Thyroid gland (tissue), 4 donors: ENCODE data around the gene FBXO27. TPM values are rescaled to one million over a fixed set of nuclear protein-coding genes. Genes with fewer than 3 reads are reported as not detected.
"Not testable (repeated sequence)": the region's sequence is repeated elsewhere in the genome, so short reads cannot be mapped to it uniquely, and the experiment has no call there.

Source experiments
- DNase-seq, 2 donors: peaks; one replicate each; pipeline ENCODE4 v3.0.0-alpha.2; 2019
- H3K27ac ChIP-seq, 3 donors: fragments of 200-600 bp; sonication (generic); 1 replicate in 2 of 3; 2 replicates in 1 of 3; pipeline ENCODE4 v1.5.1; 2016 to 2019; ENCODE audit warnings: mild to moderate bottlenecking in 1 of 3, moderate library complexity in 1 of 3
- H3K27me3 ChIP-seq: fragments of 200-600 bp; sonication (generic); one replicate; pipeline ENCODE4 v1.5.1; 2019
- H3K36me3 ChIP-seq, 2 donors: fragments of 200-600 bp; sonication (generic); one replicate each; pipeline ENCODE4 v1.5.1; 2016 to 2019
- H3K4me1 ChIP-seq, 2 donors: fragments of 200-600 bp; sonication (generic); one replicate each; pipeline ENCODE4 v1.5.1; 2017 to 2019
- H3K4me3 ChIP-seq, 3 donors: fragments of 200-600 bp; sonication (generic); replicated peaks in 1 of 3; 1 replicate in 2 of 3; 2 replicates in 1 of 3; pipeline ENCODE4 v1.5.1; 2016; ENCODE audit warnings: mild to moderate bottlenecking in 1 of 3
- H3K9me3 ChIP-seq: fragments of 200-600 bp; sonication (generic); one replicate; pipeline ENCODE4 v1.5.1; 2017
- POLR2A ChIP-seq, 2 donors: fragments of 450-650 bp; IDR thresholded peaks; one replicate each; pipeline ENCODE4 v1.6.1; 2017; ENCODE audit warnings: antibody characterized with exemption in 2 of 2, mild to moderate bottlenecking in 2 of 2, moderate library complexity in 1 of 2
- WGBS, 2 donors: methylation state at CpG; one replicate each; pipeline ENCODE4 v1.1.5; 2017; 5-methylcytosine and 5-hydroxymethylcytosine counted together
- intact Hi-C: fragments of 100-400 bp; cut with DNase I; formaldehyde crosslinking; loops from one replicate; pipeline ENCODE4 v1.15.1; 2023
- total RNA-seq, 4 donors: library from RNA; depleted of rRNA; stranded (reverse); fragments of >200 nt; gene quantifications; one replicate each; pipeline ENCODE4 v1.2.3, GENCODE V29; 2016
- TF ChIP-seq, protein P1 (sequence below), 6 experiments: fragments of 200-600 bp in 3 of 6; fragments of 450-650 bp in 3 of 6; sonication (generic) in 3 of 6; IDR thresholded peaks; one replicate each; pipeline ENCODE4 v1.5.1; 2016 to 2019; ENCODE audit warnings: antibody characterized with exemption in 6 of 6, mild to moderate bottlenecking in 2 of 6, inconsistent platforms in 1 of 6, moderate library complexity in 1 of 6

The FBXO27 gene
- total RNA-seq, 4 donors from 2014 or later: 0.24 to 5.0 (median 3.0) TPM

DNA sequence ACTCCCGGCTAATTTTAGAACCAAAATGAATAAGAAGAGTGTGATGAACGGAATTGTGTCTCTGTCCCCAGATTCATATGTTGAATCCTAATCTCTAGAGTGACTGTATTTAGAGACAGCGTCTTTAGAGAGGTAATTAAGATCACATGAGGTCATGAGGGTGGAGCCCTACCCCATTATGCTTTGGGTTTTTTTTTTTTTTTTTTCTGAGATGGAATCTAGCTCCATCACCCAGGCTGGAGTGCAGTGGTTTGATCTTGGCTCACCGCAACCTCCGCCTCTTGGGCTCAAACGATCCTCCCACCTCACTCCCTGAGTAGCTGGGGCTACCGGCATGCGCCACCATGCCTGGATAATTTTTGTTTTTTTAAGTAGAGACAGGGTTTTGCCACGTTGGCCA is 27.9 kb downstream of the FBXO27 start:
- Histone ChIP-seq H3K36me3 (no peaks in the 10 kb centered on the region), H3K4me1 (no peaks in the 10 kb centered on the region), H3K27ac (no peak overlapping the region), H3K27me3 (no peaks in the 10 kb centered on the region), H3K4me3 (no peak overlapping the region), H3K9me3 (no peaks in the 10 kb centered on the region)
- no peak for DNase-seq
- WGBS, 2 donors: 59 to 65% methylated on average over 9 of the region's 9 CpGs
- no peak for TF ChIP-seq POLR2A (IDR thresholded peaks at IDR 0.05)
- TF ChIP-seq, protein P1, sequence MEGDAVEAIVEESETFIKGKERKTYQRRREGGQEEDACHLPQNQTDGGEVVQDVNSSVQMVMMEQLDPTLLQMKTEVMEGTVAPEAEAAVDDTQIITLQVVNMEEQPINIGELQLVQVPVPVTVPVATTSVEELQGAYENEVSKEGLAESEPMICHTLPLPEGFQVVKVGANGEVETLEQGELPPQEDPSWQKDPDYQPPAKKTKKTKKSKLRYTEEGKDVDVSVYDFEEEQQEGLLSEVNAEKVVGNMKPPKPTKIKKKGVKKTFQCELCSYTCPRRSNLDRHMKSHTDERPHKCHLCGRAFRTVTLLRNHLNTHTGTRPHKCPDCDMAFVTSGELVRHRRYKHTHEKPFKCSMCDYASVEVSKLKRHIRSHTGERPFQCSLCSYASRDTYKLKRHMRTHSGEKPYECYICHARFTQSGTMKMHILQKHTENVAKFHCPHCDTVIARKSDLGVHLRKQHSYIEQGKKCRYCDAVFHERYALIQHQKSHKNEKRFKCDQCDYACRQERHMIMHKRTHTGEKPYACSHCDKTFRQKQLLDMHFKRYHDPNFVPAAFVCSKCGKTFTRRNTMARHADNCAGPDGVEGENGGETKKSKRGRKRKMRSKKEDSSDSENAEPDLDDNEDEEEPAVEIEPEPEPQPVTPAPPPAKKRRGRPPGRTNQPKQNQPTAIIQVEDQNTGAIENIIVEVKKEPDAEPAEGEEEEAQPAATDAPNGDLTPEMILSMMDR (IDR thresholded peaks at IDR 0.05): no peak
- intact Hi-C loops: no loop called here

DNA sequence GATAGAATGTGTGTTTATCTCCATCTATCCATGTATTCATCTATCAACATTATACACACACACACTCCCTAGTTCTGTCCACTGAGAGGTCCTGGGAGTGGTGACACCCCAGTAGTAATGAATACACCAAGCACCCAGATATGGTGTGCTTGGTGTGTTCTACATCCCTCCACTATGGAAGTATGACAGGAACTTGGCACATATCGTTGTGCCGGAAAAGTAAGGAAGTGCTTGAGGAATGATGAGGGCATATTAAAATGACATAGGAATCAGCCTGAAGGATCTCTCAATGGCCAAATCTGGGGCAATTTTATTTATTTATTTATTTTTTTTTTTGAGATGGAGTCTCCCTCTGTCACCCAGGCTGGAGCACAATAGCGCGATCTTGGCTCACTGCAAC is 28.6 kb downstream of the FBXO27 start:
- WGBS, 2 donors: 87 to 91% methylated on average over 4 of the region's 4 CpGs
- TF ChIP-seq, protein P1 (IDR thresholded peaks at IDR 0.05): no peak
- no peak for TF ChIP-seq POLR2A (IDR thresholded peaks at IDR 0.05)

DNA sequence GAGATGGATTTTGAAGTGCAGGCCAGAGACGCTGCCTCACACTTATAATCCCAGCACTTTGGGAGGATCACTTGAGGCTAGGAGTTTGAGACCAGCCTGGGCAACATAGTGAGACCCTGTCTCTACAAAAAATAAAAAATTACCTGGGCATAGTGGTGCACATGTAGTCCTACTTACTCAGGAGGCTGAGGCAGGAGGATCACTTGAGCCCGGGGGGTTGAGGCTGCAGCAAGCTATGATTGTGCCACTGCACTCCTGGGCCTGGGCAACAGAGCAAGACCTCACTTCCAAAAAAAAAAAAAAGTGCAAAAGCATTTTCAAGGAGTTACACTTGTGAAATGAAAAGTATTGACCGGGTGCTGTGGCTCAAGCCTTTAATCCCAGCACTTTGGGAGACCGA is 29.2 kb downstream of the FBXO27 start:
- H3K9me3 ChIP-seq: no peaks in the 10 kb centered on the region
- no peak for DNase-seq
- H3K27ac ChIP-seq: no peak overlapping the region
- no peak overlapping the region for H3K4me3 ChIP-seq
- no peaks in the 10 kb centered on the region for H3K27me3 ChIP-seq
- WGBS, 2 donors: 60 to 72% methylated on average over 4 of the region's 4 CpGs
- intact Hi-C loops: no loop called here
- H3K36me3 ChIP-seq: no peaks in the 10 kb centered on the region
- TF ChIP-seq, protein P1 (IDR thresholded peaks at IDR 0.05): no peak
- TF ChIP-seq POLR2A (IDR thresholded peaks at IDR 0.05): no peak
- H3K4me1 ChIP-seq: no peaks in the 10 kb centered on the region

More for the DNA sequence above, 28.6 kb downstream of the FBXO27 start:
- Histone ChIP-seq H3K36me3 (no peaks in the 10 kb centered on the region), H3K27ac (no peak overlapping the region), H3K27me3 (no peaks in the 10 kb centered on the region), H3K9me3 (no peaks in the 10 kb centered on the region), H3K4me3 (no peak overlapping the region), H3K4me1 (no peaks in the 10 kb centered on the region)
- no peak for DNase-seq
- intact Hi-C loops: no loop called here

DNA sequence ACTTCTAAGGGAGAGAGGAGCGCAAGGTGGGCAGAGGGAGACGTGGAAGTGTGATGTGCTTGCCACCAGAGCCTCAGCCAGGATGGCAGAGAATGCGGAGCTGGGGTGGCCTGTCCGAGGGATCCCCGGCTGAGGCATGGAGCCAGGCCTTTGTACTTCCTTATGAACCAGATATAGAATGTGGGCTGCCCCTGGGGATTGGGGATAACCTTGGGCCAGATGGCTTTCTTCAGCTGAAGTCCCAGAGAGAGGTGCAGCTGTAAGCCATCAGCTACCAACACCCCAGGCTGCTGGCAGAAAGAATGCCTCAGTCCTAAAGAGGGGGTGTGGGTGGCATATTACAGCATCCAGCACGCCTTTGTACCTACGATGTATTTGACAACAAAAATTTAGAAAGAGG is 31.3 kb downstream of the FBXO27 start:
- Histone ChIP-seq H3K9me3 (no peaks in the 10 kb centered on the region), H3K4me3 (no peak overlapping the region), H3K27me3 (no peaks in the 10 kb centered on the region), H3K36me3 (no peaks in the 10 kb centered on the region), H3K4me1 (no peaks in the 10 kb centered on the region), H3K27ac (no peak overlapping the region)
- WGBS, 2 donors: 61 to 72% methylated on average over 7 of the region's 7 CpGs
- DNase-seq: no peak
- TF ChIP-seq, protein P1 (IDR thresholded peaks at IDR 0.05): no peak
- no peak for TF ChIP-seq POLR2A (IDR thresholded peaks at IDR 0.05)
- intact Hi-C loops: no loop called here

DNA sequence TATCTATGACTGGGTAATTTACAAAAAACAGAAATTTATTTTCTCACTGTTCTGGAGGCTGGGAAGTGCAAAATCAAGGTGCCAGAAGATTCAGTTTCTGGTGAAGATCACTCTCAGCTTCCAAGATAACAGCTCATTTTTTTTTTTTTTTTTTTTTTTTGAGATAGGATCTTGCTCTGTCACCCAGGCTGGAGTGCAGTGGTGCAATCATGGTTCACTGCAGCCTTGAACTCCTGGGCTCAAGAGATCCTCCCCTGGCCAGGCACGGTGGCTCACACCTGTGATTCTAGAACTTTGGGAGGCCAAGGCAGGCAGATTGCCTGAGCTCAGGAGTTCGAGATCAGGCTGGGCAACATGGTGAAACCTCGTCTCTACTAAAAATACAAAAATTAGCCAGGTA is 34.8 kb downstream of the FBXO27 start:
- H3K27me3 ChIP-seq, intact Hi-C loops, H3K4me3 ChIP-seq, H3K27ac ChIP-seq, H3K9me3 ChIP-seq, DNase-seq, H3K4me1 ChIP-seq, H3K36me3 ChIP-seq: not testable (repeated sequence)
- WGBS, 2 donors: 73 to 82% methylated on average over 3 of the region's 3 CpGs

DNA sequence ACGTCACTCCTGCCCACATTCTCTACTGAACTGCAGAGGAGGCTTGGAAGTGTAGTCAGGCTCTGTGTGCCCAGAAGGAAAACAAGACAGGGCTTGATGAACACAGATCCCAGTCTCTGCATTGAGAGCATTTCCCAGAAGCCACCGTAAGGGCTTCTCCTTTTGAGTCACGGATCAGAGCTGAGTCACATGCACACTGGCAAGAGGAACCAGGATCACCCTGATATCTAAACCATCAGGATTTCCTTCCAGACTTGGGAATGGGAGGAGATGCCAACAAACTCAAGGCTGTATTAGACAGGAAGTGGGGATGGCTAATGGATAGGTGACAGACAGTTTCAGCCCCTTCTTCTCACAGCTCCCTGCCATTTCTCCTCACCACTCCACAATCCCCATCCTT is 39.1 kb downstream of the FBXO27 start:
- Histone ChIP-seq H3K4me3 (no peak overlapping the region), H3K9me3 (no peaks in the 10 kb centered on the region), H3K36me3 (no peaks in the 10 kb centered on the region), H3K27ac (no peak overlapping the region), H3K4me1 (no peaks in the 10 kb centered on the region), H3K27me3 (no peaks in the 10 kb centered on the region)
- no peak for DNase-seq
- TF ChIP-seq POLR2A (IDR thresholded peaks at IDR 0.05): no peak
- TF ChIP-seq, protein P1 (IDR thresholded peaks at IDR 0.05): no peak
- 52 to 83% methylated on average over 3 of the region's 3 CpGs for WGBS, 2 donors
- intact Hi-C loops: no loop called here
